Neural cell (in vitro differentiated cells): Measurements from ENCODE around the gene TMEM237. TPM values are rescaled to one million over a fixed set of nuclear protein-coding genes. Genes with fewer than 3 reads are reported as not detected.

ENCODE experiments used
- H2AFZ ChIP-seq: fragments of 200-600, 300-800 bp; sonication (generic), shearing (Covaris generic); 2 replicates; pipeline ENCODE4 v1.6.0; 2014; ENCODE audit warnings: low read depth, mild to moderate bottlenecking, antibody characterized with exemption, low read length, moderate library complexity
- H3F3A ChIP-seq: fragments of 200-600 bp; shearing (Covaris generic); 2 replicates; pipeline ENCODE4 v1.6.1; 2016; ENCODE audit warnings: mild to moderate bottlenecking, moderate library complexity, mixed read lengths, antibody characterized with exemption, low read length; ENCODE audit not compliant: insufficient read depth, poor library complexity, severe bottlenecking
- H3K27ac ChIP-seq: fragments of 200-600, 300-800 bp; sonication (generic), shearing (Covaris generic); 2 replicates; pipeline ENCODE4 v1.5.1; 2014; ENCODE audit warnings: mild to moderate bottlenecking, low read length, moderate library complexity
- H3K27me3 ChIP-seq: fragments of 300-800, 200-600 bp; sonication (generic), shearing (Covaris generic); 2 replicates; pipeline ENCODE4 v1.6.0; 2014; ENCODE audit warnings: mild to moderate bottlenecking, low read depth, low read length, moderate library complexity; ENCODE audit not compliant: insufficient read depth
- H3K36me3 ChIP-seq: fragments of 300-800, 200-600 bp; sonication (generic), shearing (Covaris generic); 2 replicates; pipeline ENCODE4 v1.5.1; 2014; ENCODE audit warnings: mild to moderate bottlenecking, antibody characterized with exemption, low read length, moderate library complexity; ENCODE audit not compliant: insufficient read depth
- H3K4me2 ChIP-seq: fragments of 300-800, 200-600 bp; sonication (generic), shearing (Covaris generic); 2 replicates; pipeline ENCODE4 v1.6.0; 2014; ENCODE audit warnings: mild to moderate bottlenecking, low read length
- H3K4me3 ChIP-seq: fragments of 300-800, 200-600 bp; sonication (generic), shearing (Covaris generic); 2 replicates; pipeline ENCODE4 v1.5.1; 2014; ENCODE audit warnings: mild to moderate bottlenecking, low read length, moderate library complexity
- H3K79me2 ChIP-seq: fragments of 200-600 bp; shearing (Covaris generic); replicated peaks from 2 replicates; pipeline ENCODE4 v1.6.0; 2014; ENCODE audit warnings: mild to moderate bottlenecking, low read length, moderate library complexity; ENCODE audit not compliant: insufficient read depth
- H3K9ac ChIP-seq: fragments of 300-800, 200-600 bp; sonication (generic), shearing (Covaris generic); 2 replicates; pipeline ENCODE4 v1.6.1; 2016; ENCODE audit warnings: mild to moderate bottlenecking, low read length, mixed read lengths
- H3K9me2 ChIP-seq: fragments of 200-600 bp; shearing (Covaris generic); 2 replicates; pipeline ENCODE4 v1.6.1; 2016; ENCODE audit warnings: mild to moderate bottlenecking, low read length, mixed read lengths; ENCODE audit not compliant: insufficient read depth
- H3K9me3 ChIP-seq: fragments of 200-600, 300-800 bp; sonication (generic), shearing (Covaris generic); 2 replicates; pipeline ENCODE4 v1.6.1; 2016; ENCODE audit warnings: mild to moderate bottlenecking, mixed run types, low read length, moderate library complexity, mixed read lengths
- H4K20me1 ChIP-seq: fragments of 200-600 bp; shearing (Covaris generic); 2 replicates; pipeline ENCODE4 v1.6.1; 2016; ENCODE audit warnings: mild to moderate bottlenecking, mixed run types; ENCODE audit not compliant: insufficient read depth
- CTCF ChIP-seq: fragments of 450-650 bp; IDR thresholded peaks from 2 replicates; pipeline ENCODE4 v1.5.1; 2014; ENCODE audit warnings: antibody characterized with exemption, mild to moderate bottlenecking, moderate library complexity; ENCODE audit not compliant: poor library complexity, severe bottlenecking
- EP300 ChIP-seq: fragments of 450-650 bp; conservative IDR thresholded peaks from 2 replicates; pipeline ENCODE4 v1.6.1; 2014; ENCODE audit warnings: antibody characterized with exemption, mild to moderate bottlenecking, moderate library complexity; ENCODE audit not compliant: poor library complexity, severe bottlenecking
- EZH2 ChIP-seq: fragments of 200-600, 300-800 bp; shearing (Covaris generic), sonication (generic); IDR thresholded peaks from 2 replicates; pipeline ENCODE4 v1.6.1; 2014; ENCODE audit warnings: antibody characterized with exemption, low read length, borderline replicate concordance, mild to moderate bottlenecking; ENCODE audit not compliant: insufficient read depth, poor library complexity, severe bottlenecking
- MXI1 ChIP-seq: fragments of 450-650 bp; conservative IDR thresholded peaks from 2 replicates; pipeline ENCODE4 v1.6.1; 2014; ENCODE audit warnings: antibody characterized with exemption, mild to moderate bottlenecking; ENCODE audit not compliant: poor library complexity, severe bottlenecking
- POLR2AphosphoS5 ChIP-seq: IDR thresholded peaks from 2 replicates; pipeline ENCODE4 v1.6.1; 2012
- RAD21 ChIP-seq: fragments of 450-650 bp; conservative IDR thresholded peaks from 2 replicates; pipeline ENCODE4 v1.6.1; 2014; ENCODE audit warnings: antibody characterized with exemption, mild to moderate bottlenecking, moderate library complexity
- REST ChIP-seq: IDR thresholded peaks from 2 replicates; pipeline ENCODE4 v1.6.1; 2012; ENCODE audit warnings: borderline replicate concordance
- SMC3 ChIP-seq: fragments of 450-650 bp; conservative IDR thresholded peaks from 2 replicates; pipeline ENCODE4 v1.6.1; 2014; ENCODE audit warnings: antibody characterized with exemption, mild to moderate bottlenecking, moderate library complexity; ENCODE audit not compliant: poor library complexity
- TAF1 ChIP-seq: IDR thresholded peaks from 2 replicates; pipeline ENCODE4 v1.6.1; 2012; ENCODE audit warnings: low read depth
- polyA plus RNA-seq: library from polyadenylated mRNA; depleted of rRNA; stranded (reverse); fragments of >200 nt; gene quantifications from 2 replicates; pipeline ENCODE4 v1.2.3, GENCODE V29; 2014

Gene TMEM237
- polyA plus RNA-seq, 1 donor from 2014 or later = 58.7 TPM

- Histone ChIP-seq H3K9ac (no peak overlapping the region), H3K36me3 (no peaks in the 10 kb centered on the region), H3K27me3 (no peaks in the 10 kb centered on the region), H3K9me2 (no peaks in the 10 kb centered on the region), H3K79me2 (no peaks in the 10 kb centered on the region), H3K9me3 (no peaks in the 10 kb centered on the region), H2AFZ (no peak overlapping the region), H3F3A (no peaks in the 10 kb centered on the region), H3K27ac (no peak overlapping the region), H4K20me1 (no peaks in the 10 kb centered on the region), H3K4me2 (no peak overlapping the region), H3K4me3 (no peak overlapping the region)
- TF ChIP-seq RAD21 (no peak), CTCF (no peak), MXI1 (no peak), EZH2 (no peak), POLR2AphosphoS5 (no peak), REST (no peak), SMC3 (no peak), TAF1 (no peak)
These were observed 37.4 kb upstream of the TMEM237 start for GRCh38 chr2:201680743-201681142.

GRCh38 chr2:201678401-201678800, 35.1 kb upstream of the TMEM237 start:
- H3K79me2 ChIP-seq = no peaks in the 10 kb centered on the region
- H3K9me2 ChIP-seq = no peaks in the 10 kb centered on the region
- H3K27ac ChIP-seq = no peak overlapping the region
- no peaks in the 10 kb centered on the region for H4K20me1 ChIP-seq
- H3K4me3 ChIP-seq = no peak overlapping the region
- TF ChIP-seq REST (no peak), MXI1 (no peak), EP300 (no peak), CTCF (no peak)
- H2AFZ ChIP-seq = no peak overlapping the region
- no peak overlapping the region for H3K9ac ChIP-seq
- H3K9me3 ChIP-seq = no peaks in the 10 kb centered on the region
- H3K27me3 ChIP-seq = no peaks in the 10 kb centered on the region
- H3F3A ChIP-seq = no peaks in the 10 kb centered on the region
- H3K36me3 ChIP-seq = no peaks in the 10 kb centered on the region
- no peak overlapping the region for H3K4me2 ChIP-seq
